ENCODE measurements around the gene LDLRAD3.

DNA sequence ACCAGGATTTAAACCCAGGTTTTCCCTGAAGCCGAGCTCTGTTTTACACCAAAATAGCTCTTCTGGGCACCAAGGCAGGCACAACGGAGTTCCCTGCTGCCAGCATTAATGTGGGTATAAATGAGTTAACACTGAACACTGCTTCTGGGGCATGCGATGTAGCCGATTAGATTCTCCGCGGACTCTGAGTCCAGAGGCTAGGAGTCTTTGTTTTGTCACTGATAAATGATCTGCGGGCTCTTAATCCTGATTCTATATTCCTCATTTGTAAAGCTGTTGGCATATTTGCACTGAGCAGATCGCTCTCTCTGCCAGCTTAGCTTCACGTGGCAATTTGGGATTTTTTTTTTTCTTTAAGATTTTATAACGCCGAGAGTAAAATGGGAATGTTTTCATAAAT, 16.8 kb upstream of the LDLRAD3 start:
- TF ChIP-seq POLR2A (IDR thresholded peaks at IDR 0.05; ENCODE audit: low read length) = no peak
- no peak for TF ChIP-seq GATA1 (IDR thresholded peaks at IDR 0.05; ENCODE audit: low read depth, low read length)

All from erythroblast (primary cell).